Measurements from ENCODE around the gene BRK1. TPM values are rescaled to one million over a fixed set of nuclear protein-coding genes. Genes with fewer than 3 reads are reported as not detected.

Gene BRK1
- total and polyA plus RNA-seq, 9 of the 15 experiments (the other 6 are each of a cell fraction or from before 2014, with no cell fraction given) = 105 to 634 (median 250) TPM

GRCh38 chr3:10142707-10143560 is 27.5 kb downstream of the BRK1 start (continued):
- peak; percentile 81; the same call in 1 of the 2 replicates for TF ChIP-seq IRF9 (tag; IDR thresholded peaks at IDR 0.05)
- TF ChIP-seq ZNF408 (CRISPR knock-in tag; IDR thresholded peaks at IDR 0.05; ENCODE audit: low read depth) = no peak
- TF ChIP-seq MCM3 (IDR thresholded peaks at IDR 0.05) = no peak
- TF ChIP-seq ZNF695 (CRISPR knock-in tag; IDR thresholded peaks at IDR 0.05) = no peak
- TF ChIP-seq USF2 (CRISPR knock-in tag; IDR thresholded peaks at IDR 0.05) = no peak
- no peak for TF ChIP-seq RFX1 (IDR thresholded peaks at IDR 0.05)
- TF ChIP-seq POLR2H (tag; IDR thresholded peaks at IDR 0.05; ENCODE audit: low read depth) = peak; percentile 80
- no peak for TF ChIP-seq MTF1 (CRISPR knock-in tag; IDR thresholded peaks at IDR 0.05; ENCODE audit: borderline replicate concordance)
- no peak for TF ChIP-seq RBM39 (optimal IDR thresholded peaks at IDR 0.05; ENCODE audit: low read depth, low read length)
- no peak for TF ChIP-seq ZHX1 (conservative IDR thresholded peaks at IDR 0.05; ENCODE audit: low read length)
- TF ChIP-seq BRCA1 (IDR thresholded peaks at IDR 0.05) = no peak
- TF ChIP-seq BRCA1 (CRISPR knock-in tag; IDR thresholded peaks at IDR 0.05) = no peak
- TF ChIP-seq FIP1L1 (IDR thresholded peaks at IDR 0.05; ENCODE audit: low read depth, low read length, poor library complexity, severe bottlenecking) = no peak
- TF ChIP-seq ELK1 (CRISPR knock-in tag; IDR thresholded peaks at IDR 0.05) = no peak
- TF ChIP-seq SNAPC5 (CRISPR knock-in tag; IDR thresholded peaks at IDR 0.05) = no peak
- no peak for TF ChIP-seq PATZ1 (CRISPR knock-in tag; IDR thresholded peaks at IDR 0.05; ENCODE audit: borderline replicate concordance)
- no peak for TF ChIP-seq RBM14 (IDR thresholded peaks at IDR 0.05; ENCODE audit: borderline replicate concordance, insufficient read depth, low read depth, low read length)
- peak; percentile 87 for TF ChIP-seq BCOR (IDR thresholded peaks at IDR 0.05)
- TF ChIP-seq ATF7 (IDR thresholded peaks at IDR 0.05) = peak; percentile 84; the same call in 1 of the 2 replicates
- TF ChIP-seq MYC (IDR thresholded peaks at IDR 0.05; ENCODE audit: low read depth, low read length) = peak; percentile 92
- no peak for TF ChIP-seq MYC (CRISPR knock-in tag; IDR thresholded peaks at IDR 0.05; ENCODE audit: borderline replicate concordance, low read depth)

All from K562 (cell line).